Raji (cell line): Measurements from ENCODE around the gene FAM204A.

ENCODE experiments used
- POLR2A ChIP-seq: IDR thresholded peaks from 2 replicates; pipeline ENCODE4 v1.6.1; 2011; ENCODE audit warnings: low read depth, low read length, control low read depth; ENCODE audit not compliant: insufficient read depth

The FAM204A gene

DNA sequence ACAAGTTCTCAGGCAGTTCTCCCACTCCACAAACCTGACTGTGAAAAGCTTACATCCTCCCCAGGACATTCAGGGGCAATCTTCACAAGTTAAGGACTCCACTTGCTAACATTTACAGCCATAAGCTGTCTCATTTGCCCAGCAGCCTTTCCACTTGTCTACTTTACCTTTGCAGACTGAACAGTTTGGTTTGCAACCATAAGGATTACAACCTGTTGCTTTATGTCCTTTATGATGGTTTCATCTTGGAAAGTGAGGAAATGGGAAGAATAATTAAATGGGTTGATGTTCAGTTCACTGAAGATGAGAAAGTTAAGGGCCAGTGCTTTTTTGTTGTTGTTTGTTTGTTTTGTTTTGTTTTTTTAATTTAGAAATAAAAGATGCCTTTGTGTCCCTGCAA is 92.4 kb downstream of the FAM204A start:
- TF ChIP-seq POLR2A = no peak
